SU-DHL-6 (cell line): ENCODE measurements around the gene CLBA1.

ENCODE experiments used
- H2AFZ ChIP-seq: fragments of 200-600 bp; sonication (generic); 2 replicates; pipeline ENCODE4 v1.6.1; 2014; ENCODE audit warnings: low read depth, mild to moderate bottlenecking, moderate library complexity, mixed read lengths, antibody characterized with exemption, low read length; ENCODE audit not compliant: severe bottlenecking
- H3F3A ChIP-seq: fragments of 200-600 bp; shearing (Covaris generic); 2 replicates; pipeline ENCODE4 v1.6.0; 2016; ENCODE audit warnings: antibody characterized with exemption, mild to moderate bottlenecking; ENCODE audit not compliant: insufficient read depth
- H3K27ac ChIP-seq: fragments of 200-600 bp; sonication (generic); 2 replicates; pipeline ENCODE4 v1.5.1; 2016; ENCODE audit warnings: low read depth, mild to moderate bottlenecking, low read length, moderate library complexity, mixed read lengths
- H3K27me3 ChIP-seq: fragments of 200-600 bp; sonication (generic), shearing (Covaris generic); 2 replicates; pipeline ENCODE4 v1.6.0; 2014; ENCODE audit warnings: mild to moderate bottlenecking, low read length
- H3K36me3 ChIP-seq: fragments of 200-600 bp; sonication (generic); 2 replicates; pipeline ENCODE4 v1.6.1; 2014; ENCODE audit warnings: mild to moderate bottlenecking, low read length, mixed read lengths
- H3K4me2 ChIP-seq: fragments of 300-600, 200-600 bp; shearing (Covaris generic), sonication (generic); 2 replicates; pipeline ENCODE4 v1.6.0; 2014; ENCODE audit warnings: low read length, low read depth, mild to moderate bottlenecking; ENCODE audit not compliant: poor library complexity, severe bottlenecking
- H3K4me3 ChIP-seq: fragments of 200-600 bp; sonication (generic); 2 replicates; pipeline ENCODE4 v1.5.1; 2014; ENCODE audit warnings: antibody characterized with exemption, low read length, mild to moderate bottlenecking, mixed read lengths; ENCODE audit not compliant: insufficient read depth, poor library complexity, severe bottlenecking
- H3K79me2 ChIP-seq: fragments of 200-600 bp; sonication (generic); 2 replicates; pipeline ENCODE4 v1.6.1; 2014; ENCODE audit warnings: mild to moderate bottlenecking, low read length, moderate library complexity; ENCODE audit not compliant: insufficient read depth
- H3K9ac ChIP-seq: fragments of 200-600 bp; sonication (generic); 2 replicates; pipeline ENCODE4 v1.7.0; 2014; ENCODE audit warnings: mild to moderate bottlenecking, low read length
- H3K9me2 ChIP-seq: fragments of 200-600 bp; sonication (generic); replicated peaks from 2 replicates; pipeline ENCODE4 v1.6.1; 2014; ENCODE audit warnings: low read length; ENCODE audit not compliant: insufficient read depth
- H3K9me3 ChIP-seq: fragments of 200-600 bp; sonication (generic); 2 replicates; pipeline ENCODE4 v1.6.1; 2014; ENCODE audit warnings: low read length, mixed read lengths; ENCODE audit not compliant: insufficient read depth
- H4K20me1 ChIP-seq: fragments of 200-600 bp; sonication (generic); 2 replicates; pipeline ENCODE4 v1.6.1; 2014; ENCODE audit warnings: low read depth, mild to moderate bottlenecking, antibody characterized with exemption, low read length, moderate library complexity, mixed read lengths
- EZH2phosphoT487 ChIP-seq: fragments of 200-600 bp; sonication (generic), shearing (Covaris generic); conservative IDR thresholded peaks from 2 replicates; pipeline ENCODE4 v1.6.1; 2018; ENCODE audit warnings: mild to moderate bottlenecking, antibody characterized with exemption, low read length, moderate library complexity, mixed read lengths
- TF ChIP-seq, protein P1 (sequence below): fragments of 200-600 bp; sonication (generic); IDR thresholded peaks from one replicate; pipeline ENCODE4 v1.5.1; 2017; ENCODE audit warnings: antibody characterized with exemption, mild to moderate bottlenecking, low read length, moderate library complexity; ENCODE audit not compliant: insufficient read depth, poor library complexity, severe bottlenecking

The CLBA1 gene

GRCh38 chr14:104991896-104992230, 6.3 kb downstream of the CLBA1 start:
- Histone ChIP-seq H3K36me3 (no peaks in the 10 kb centered on the region), H3K27ac (no peak overlapping the region)
- TF ChIP-seq, protein P1, sequence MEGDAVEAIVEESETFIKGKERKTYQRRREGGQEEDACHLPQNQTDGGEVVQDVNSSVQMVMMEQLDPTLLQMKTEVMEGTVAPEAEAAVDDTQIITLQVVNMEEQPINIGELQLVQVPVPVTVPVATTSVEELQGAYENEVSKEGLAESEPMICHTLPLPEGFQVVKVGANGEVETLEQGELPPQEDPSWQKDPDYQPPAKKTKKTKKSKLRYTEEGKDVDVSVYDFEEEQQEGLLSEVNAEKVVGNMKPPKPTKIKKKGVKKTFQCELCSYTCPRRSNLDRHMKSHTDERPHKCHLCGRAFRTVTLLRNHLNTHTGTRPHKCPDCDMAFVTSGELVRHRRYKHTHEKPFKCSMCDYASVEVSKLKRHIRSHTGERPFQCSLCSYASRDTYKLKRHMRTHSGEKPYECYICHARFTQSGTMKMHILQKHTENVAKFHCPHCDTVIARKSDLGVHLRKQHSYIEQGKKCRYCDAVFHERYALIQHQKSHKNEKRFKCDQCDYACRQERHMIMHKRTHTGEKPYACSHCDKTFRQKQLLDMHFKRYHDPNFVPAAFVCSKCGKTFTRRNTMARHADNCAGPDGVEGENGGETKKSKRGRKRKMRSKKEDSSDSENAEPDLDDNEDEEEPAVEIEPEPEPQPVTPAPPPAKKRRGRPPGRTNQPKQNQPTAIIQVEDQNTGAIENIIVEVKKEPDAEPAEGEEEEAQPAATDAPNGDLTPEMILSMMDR = no peak

DNA sequence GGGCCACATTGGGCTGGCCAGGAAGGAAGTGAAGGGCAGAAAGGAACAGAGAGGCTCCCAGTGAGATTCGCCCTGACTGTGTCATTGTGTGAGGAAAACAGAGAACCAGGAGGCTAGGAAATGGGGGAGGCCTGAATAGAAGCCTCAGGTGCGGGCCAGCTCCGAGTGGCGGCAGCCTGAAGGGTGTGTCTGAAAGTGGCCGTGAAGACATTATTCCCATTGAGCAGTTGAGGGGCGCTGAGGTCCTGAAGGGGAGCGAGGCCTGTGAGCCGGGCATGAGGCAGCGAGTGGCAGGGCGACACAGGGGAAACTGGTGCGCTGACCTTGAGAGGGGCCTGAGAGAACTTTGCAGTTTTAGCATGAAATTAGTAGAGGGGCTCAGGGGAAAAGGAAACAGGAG, 6.9 kb downstream of the CLBA1 start:
- Histone ChIP-seq H3K36me3 (no peaks in the 10 kb centered on the region), H2AFZ (no peak overlapping the region), H3K79me2 (no peaks in the 10 kb centered on the region), H3K4me2 (no peak overlapping the region), H3K9me2 (no peaks in the 10 kb centered on the region), H3K27ac (no peak overlapping the region), H3K9ac (no peak overlapping the region), H3K27me3 (no peaks in the 10 kb centered on the region), H3K9me3 (no peaks in the 10 kb centered on the region), H3K4me3 (no peak overlapping the region), H3F3A (no peaks in the 10 kb centered on the region), H4K20me1 (no peaks in the 10 kb centered on the region)
- TF ChIP-seq, protein P1 = no peak
- no peak for TF ChIP-seq EZH2phosphoT487

More at GRCh38 chr14:104991896-104992230, 6.3 kb downstream of the CLBA1 start:
- no peak overlapping the region for H2AFZ ChIP-seq
- H3K9me3 ChIP-seq = no peaks in the 10 kb centered on the region
- no peaks in the 10 kb centered on the region for H3K9me2 ChIP-seq
- no peak overlapping the region for H3K4me3 ChIP-seq
- no peaks in the 10 kb centered on the region for H3F3A ChIP-seq
- no peak overlapping the region for H3K4me2 ChIP-seq
- H3K79me2 ChIP-seq = no peaks in the 10 kb centered on the region
- H4K20me1 ChIP-seq = no peaks in the 10 kb centered on the region
- H3K27me3 ChIP-seq = no peaks in the 10 kb centered on the region
- no peak overlapping the region for H3K9ac ChIP-seq

GRCh38 chr14:104993306-104993705, 7.7 kb downstream of the CLBA1 start:
- Histone ChIP-seq H3K36me3 (no peaks in the 10 kb centered on the region), H3K4me2 (no peak overlapping the region), H3K27me3 (no peaks in the 10 kb centered on the region), H2AFZ (no peak overlapping the region), H3K9me2 (no peaks in the 10 kb centered on the region), H4K20me1 (no peaks in the 10 kb centered on the region), H3K79me2 (no peaks in the 10 kb centered on the region), H3K4me3 (no peak overlapping the region), H3K27ac (no peak overlapping the region), H3F3A (no peaks in the 10 kb centered on the region), H3K9ac (no peak overlapping the region), H3K9me3 (no peaks in the 10 kb centered on the region)
- TF ChIP-seq, protein P1 = no peak
- TF ChIP-seq EZH2phosphoT487 = no peak
